Lower leg skin (tissue), 3 donors: ENCODE data around the gene ZNF740.

Source experiments
- CTCF ChIP-seq, 3 donors: fragments of 450-650 bp; IDR thresholded peaks; one replicate each; pipeline ENCODE4 v1.5.1; 2016; ENCODE audit warnings: antibody characterized with exemption in 3 of 3, mild to moderate bottlenecking in 3 of 3, moderate library complexity in 2 of 3
- POLR2A ChIP-seq, 2 donors: fragments of 450-650 bp; IDR thresholded peaks; one replicate each; pipeline ENCODE4 v1.6.1; 2016 to 2017; ENCODE audit warnings: antibody characterized with exemption in 2 of 2, mild to moderate bottlenecking in 1 of 2, moderate library complexity in 1 of 2

GRCh38 chr12:53223389-53224060, 43.0 kb downstream of the ZNF740 start:
- TF ChIP-seq CTCF (IDR thresholded peaks at IDR 0.05) (no peak), POLR2A (IDR thresholded peaks at IDR 0.05) (no peak)
